GM21619 (cell line): ENCODE measurements around the gene SIPA1L3.
"Not testable (repeated sequence)": the region's sequence is repeated elsewhere in the genome, so short reads cannot be mapped to it uniquely, and the experiment has no call there.

Experiments used
- ATAC-seq: cut with Tn5 transposase; IDR thresholded peaks from one replicate; pipeline ENCODE4 v1.9.1; 2021; ENCODE audit not compliant: unreplicated experiment

SIPA1L3 gene

GRCh38 chr19:37914908-37915307 lies 7.9 kb downstream of the SIPA1L3 start:
- ATAC-seq: peak; percentile 48

- no peak for ATAC-seq
Observed at GRCh38 chr19:37920591-37921450, 13.8 kb downstream of the SIPA1L3 start.

GRCh38 chr19:37924573-37924972 lies 17.6 kb downstream of the SIPA1L3 start:
- ATAC-seq: not testable (repeated sequence)

- no peak for ATAC-seq
Observed at GRCh38 chr19:37925212-37925611, 18.2 kb downstream of the SIPA1L3 start.

- no peak for ATAC-seq
Observed at GRCh38 chr19:37926255-37926654, 19.2 kb downstream of the SIPA1L3 start.

GRCh38 chr19:37926711-37927110 lies 19.7 kb downstream of the SIPA1L3 start:
- no peak for ATAC-seq

GRCh38 chr19:37928527-37929286 lies 21.7 kb downstream of the SIPA1L3 start:
- peak; percentile 41 for ATAC-seq

- no peak for ATAC-seq
Observed at GRCh38 chr19:37929355-37929923, 22.4 kb downstream of the SIPA1L3 start.

GRCh38 chr19:37930416-37930815 lies 23.4 kb downstream of the SIPA1L3 start:
- no peak for ATAC-seq

GRCh38 chr19:37931881-37932655 lies 25.1 kb downstream of the SIPA1L3 start:
- ATAC-seq: no peak

- no peak for ATAC-seq
Observed at GRCh38 chr19:37932985-37933936, 26.3 kb downstream of the SIPA1L3 start.

- ATAC-seq: no peak
Observed at GRCh38 chr19:37933937-37934358, 26.9 kb downstream of the SIPA1L3 start.

- no peak for ATAC-seq
Observed at GRCh38 chr19:37935341-37935740, 28.3 kb downstream of the SIPA1L3 start.

GRCh38 chr19:37936166-37936565 lies 29.2 kb downstream of the SIPA1L3 start:
- no peak for ATAC-seq

GRCh38 chr19:37936886-37937285 lies 29.9 kb downstream of the SIPA1L3 start:
- no peak for ATAC-seq

- no peak for ATAC-seq
Observed at GRCh38 chr19:37938353-37938752, 31.3 kb downstream of the SIPA1L3 start.

- no peak for ATAC-seq
Observed at GRCh38 chr19:37941782-37942515, 34.9 kb downstream of the SIPA1L3 start.

- no peak for ATAC-seq
Observed at GRCh38 chr19:37942516-37942902, 35.5 kb downstream of the SIPA1L3 start.

GRCh38 chr19:37943480-37943879 lies 36.5 kb downstream of the SIPA1L3 start:
- ATAC-seq: no peak
